GM23248 (cell line): ENCODE results near the gene FOXRED2. TPM values are rescaled to one million over a fixed set of nuclear protein-coding genes. Genes with fewer than 3 reads are reported as not detected.
A peak's percentile ranks its signal among the peaks of the same experiment; 100 is the strongest.

ENCODE experiments used
- DNase-seq: peaks from one replicate; pipeline ENCODE4 v3.0.0-alpha.2; 2015
- H2AFZ ChIP-seq: fragments of 200-600 bp; sonication (generic); 2 replicates; pipeline ENCODE4 v1.6.1; 2016; ENCODE audit warnings: antibody characterized with exemption
- H3F3A ChIP-seq: fragments of 200-600 bp; sonication (generic); 2 replicates; pipeline ENCODE4 v1.6.1; 2016; ENCODE audit warnings: mild to moderate bottlenecking, antibody characterized with exemption, mixed run types; ENCODE audit not compliant: insufficient read depth
- H3K27ac ChIP-seq: fragments of 200-600 bp; sonication (generic); 2 replicates; pipeline ENCODE4 v1.5.1; 2016; ENCODE audit warnings: mild to moderate bottlenecking
- H3K27me3 ChIP-seq: fragments of 200-600 bp; sonication (generic); replicated peaks from 2 replicates; pipeline ENCODE4 v1.6.1; 2016; ENCODE audit warnings: mild to moderate bottlenecking; ENCODE audit not compliant: insufficient read depth
- H3K36me3 ChIP-seq: fragments of 200-600 bp; sonication (generic); 2 replicates; pipeline ENCODE4 v1.6.1; 2016; ENCODE audit warnings: low read depth, mild to moderate bottlenecking
- H3K4me1 ChIP-seq: fragments of 200-600 bp; sonication (generic); 2 replicates; pipeline ENCODE4 v1.6.1; 2016; ENCODE audit warnings: mild to moderate bottlenecking; ENCODE audit not compliant: insufficient read depth
- H3K4me2 ChIP-seq: fragments of 200-600 bp; sonication (generic); one replicate; pipeline ENCODE4 v1.6.1; 2016; ENCODE audit warnings: mild to moderate bottlenecking; ENCODE audit not compliant: unreplicated experiment
- H3K4me3 ChIP-seq: fragments of 200-600 bp; sonication (generic); 2 replicates; pipeline ENCODE4 v1.5.1; 2016; ENCODE audit warnings: mild to moderate bottlenecking
- H3K79me2 ChIP-seq: fragments of 200-600 bp; sonication (generic); 2 replicates; pipeline ENCODE4 v1.6.1; 2016; ENCODE audit warnings: mild to moderate bottlenecking; ENCODE audit not compliant: insufficient read depth
- H3K9ac ChIP-seq: fragments of 200-600 bp; sonication (generic); 2 replicates; pipeline ENCODE4 v1.6.1; 2016; ENCODE audit warnings: mild to moderate bottlenecking
- H3K9me2 ChIP-seq: fragments of 200-600 bp; sonication (generic); 2 replicates; pipeline ENCODE4 v1.6.1; 2016; ENCODE audit warnings: mixed run types, mild to moderate bottlenecking, moderate library complexity; ENCODE audit not compliant: insufficient read depth
- H3K9me3 ChIP-seq: fragments of 200-600 bp; sonication (generic); one replicate; pipeline ENCODE4 v1.6.1; 2017; ENCODE audit warnings: low read depth
- H4K20me1 ChIP-seq: fragments of 200-600 bp; sonication (generic); 2 replicates; pipeline ENCODE4 v1.6.0; 2016; ENCODE audit not compliant: insufficient read depth
- EZH2 ChIP-seq: fragments of 200-600 bp; sonication (generic); IDR thresholded peaks from 2 replicates; pipeline ENCODE4 v1.6.1; 2018; ENCODE audit warnings: antibody characterized with exemption, mild to moderate bottlenecking; ENCODE audit not compliant: insufficient read depth, poor library complexity, severe bottlenecking
- EZH2phosphoT487 ChIP-seq: fragments of 200-600 bp; sonication (generic); IDR thresholded peaks from 2 replicates; pipeline ENCODE4 v1.6.1; 2018; ENCODE audit warnings: antibody characterized with exemption, moderate library complexity, mild to moderate bottlenecking, low read depth; ENCODE audit not compliant: insufficient read depth
- WGBS, 2 experiments: methylation state at CpG; one replicate each; pipeline ENCODE4 v1.1.6; 2015 to 2017; ENCODE audit warnings: low lambda C conversion rate in 2 of 2, low coverage in 1 of 2; ENCODE audit errors: missing lambda C conversion rate in 2 of 2; 5-methylcytosine and 5-hydroxymethylcytosine counted together
- in situ Hi-C: fragments of 300-500 bp; cut with MboI; formaldehyde crosslinking; loops from 2 replicates; pipeline ENCODE4 v1.15.0; 2020
- polyA plus RNA-seq: library from polyadenylated mRNA; unstranded; fragments of >200 nt; fragmentation: Nextera tagmentation; extraction: Ambion mirVana; gene quantifications from 2 replicates; pipeline ENCODE4 v1.2.1, GENCODE V29; 2016
- total RNA-seq: library from RNA; depleted of rRNA; stranded (reverse); fragments of >200 nt; shearing (Covaris generic); gene quantifications from 2 replicates; pipeline ENCODE4 v1.2.3, GENCODE V29; 2014

The FOXRED2 gene
- total and polyA plus RNA-seq, 2 experiments from 2014 or later = 4.2 to 5.0 TPM

GRCh38 chr22:36549033-36549432, 42.2 kb upstream of the FOXRED2 start:
- WGBS, 2 experiments = 65 to 74% methylated on average over 5 of the region's 5 CpGs
- Histone ChIP-seq H3K9me3 (no peaks in the 10 kb centered on the region), H3K9ac (no peak overlapping the region), H3K4me3 (no peak overlapping the region), H3K4me2 (no peak overlapping the region), H3F3A (peaks cover 28% of the 10 kb centered on the region), H3K27ac (no peak overlapping the region), H3K4me1 (peaks cover 21% of the 10 kb centered on the region), H2AFZ (no peak overlapping the region), H3K79me2 (no peaks in the 10 kb centered on the region), H3K27me3 (peaks cover 21% of the 10 kb centered on the region), H3K36me3 (no peaks in the 10 kb centered on the region), H4K20me1 (no peaks in the 10 kb centered on the region), H3K9me2 (no peaks in the 10 kb centered on the region)
- no peak for DNase-seq
- TF ChIP-seq EZH2phosphoT487 (no peak), EZH2 (no peak)
- in situ Hi-C loops = loop anchor here (10.0 kb wide), 1 partner anchor 296 kb away; no protein-coding TSS in a partner anchor

DNA sequence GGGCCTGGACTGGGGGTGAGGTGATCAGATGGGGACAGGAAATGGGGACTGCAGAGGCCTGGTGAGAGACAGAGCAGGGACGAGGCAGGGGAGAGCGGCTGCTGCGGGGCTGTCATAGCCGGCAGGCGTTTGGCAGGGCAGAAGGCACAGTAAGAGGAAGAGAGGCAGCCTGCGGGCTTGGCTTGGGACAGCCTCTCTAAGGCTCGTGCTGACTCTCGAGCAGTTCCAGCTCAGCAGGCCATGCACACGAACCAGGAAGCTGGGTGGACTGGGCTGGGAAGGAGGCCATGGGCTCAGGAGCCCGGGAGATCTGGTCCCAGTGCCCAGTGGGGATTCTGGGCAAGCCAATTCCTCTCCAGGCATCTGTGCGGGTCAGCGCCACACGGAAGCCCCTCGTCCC, 41.8 kb upstream of the FOXRED2 start:
- Histone ChIP-seq H3K9me2 (no peaks in the 10 kb centered on the region), H2AFZ (no peak overlapping the region), H3K9me3 (no peaks in the 10 kb centered on the region), H3K27me3 (peaks cover 21% of the 10 kb centered on the region), H3K9ac (no peak overlapping the region), H3K4me2 (no peak overlapping the region), H3K36me3 (no peaks in the 10 kb centered on the region), H3K4me1 (peaks cover 25% of the 10 kb centered on the region), H3K79me2 (no peaks in the 10 kb centered on the region), H3F3A (peaks cover 32% of the 10 kb centered on the region), H4K20me1 (no peaks in the 10 kb centered on the region), H3K4me3 (no peak overlapping the region), H3K27ac (no peak overlapping the region)
- 52 to 55% methylated on average over 13 to 14 of the region's 14 CpGs for WGBS, 2 experiments
- in situ Hi-C loops = loop anchor here (10.0 kb wide), 1 partner anchor 296 kb away; no protein-coding TSS in a partner anchor
- TF ChIP-seq EZH2 (no peak), EZH2phosphoT487 (no peak)
- DNase-seq = no peak

DNA sequence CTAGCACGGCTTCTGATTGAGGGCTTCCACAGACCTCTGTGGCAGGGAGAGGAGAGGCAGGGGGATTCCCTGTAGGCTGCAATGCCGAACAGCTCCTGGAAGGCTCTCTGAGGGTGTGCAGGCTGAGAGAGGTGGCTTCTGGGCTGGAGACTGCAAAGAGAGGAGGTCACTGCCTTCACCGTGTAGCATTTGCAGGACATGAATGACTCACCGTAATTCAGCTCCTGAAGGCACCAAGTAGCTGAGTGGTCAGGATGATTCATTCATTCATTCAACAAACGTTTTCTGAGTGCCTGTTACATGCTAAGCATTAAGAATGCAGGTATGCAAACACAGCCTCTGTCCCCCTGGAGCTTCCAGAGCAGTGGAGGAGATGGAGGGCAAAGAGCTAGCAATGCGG, 40.1 kb upstream of the FOXRED2 start:
- no peaks in the 10 kb centered on the region for H4K20me1 ChIP-seq
- H3K27ac ChIP-seq = no peak overlapping the region
- peaks cover 16% of the 10 kb centered on the region for H3K27me3 ChIP-seq
- no peaks in the 10 kb centered on the region for H3K36me3 ChIP-seq
- H3K9ac ChIP-seq = no peak overlapping the region
- H2AFZ ChIP-seq = no peak overlapping the region
- H3F3A ChIP-seq = peaks cover 43% of the 10 kb centered on the region
- TF ChIP-seq EZH2 = no peak
- no peak for TF ChIP-seq EZH2phosphoT487
- H3K4me3 ChIP-seq = no peak overlapping the region
- H3K9me3 ChIP-seq = no peaks in the 10 kb centered on the region
- 4 to 6% methylated on average over 6 of the region's 6 CpGs for WGBS, 2 experiments
- H3K9me2 ChIP-seq = no peaks in the 10 kb centered on the region
- DNase-seq = peak; percentile 96
- in situ Hi-C loops = loop anchor here (10.0 kb wide), 1 partner anchor 298 kb away; no protein-coding TSS in a partner anchor
- H3K4me2 ChIP-seq = peak overlapping the region; percentile 41
- peaks cover 32% of the 10 kb centered on the region for H3K4me1 ChIP-seq
- H3K79me2 ChIP-seq = no peaks in the 10 kb centered on the region

- WGBS, 2 experiments = 14 to 17% methylated on average over 20 to 23 of the region's 23 CpGs
- H2AFZ ChIP-seq = no peak overlapping the region
- H3K9me2 ChIP-seq = no peaks in the 10 kb centered on the region
- in situ Hi-C loops = loop anchor here (10.0 kb wide), 1 partner anchor 299 kb away; no protein-coding TSS in a partner anchor
- DNase-seq = peak; percentile 74
- no peak overlapping the region for H3K27ac ChIP-seq
- peaks cover 10% of the 10 kb centered on the region for H3K27me3 ChIP-seq
- TF ChIP-seq EZH2phosphoT487 = no peak
- TF ChIP-seq EZH2 = no peak
- H3K4me2 ChIP-seq = peak overlapping the region; percentile 41
- H4K20me1 ChIP-seq = no peaks in the 10 kb centered on the region
- H3K4me3 ChIP-seq = no peak overlapping the region
- H3K4me1 ChIP-seq = peaks cover 32% of the 10 kb centered on the region
- peaks cover 43% of the 10 kb centered on the region for H3F3A ChIP-seq
- no peaks in the 10 kb centered on the region for H3K79me2 ChIP-seq
- no peaks in the 10 kb centered on the region for H3K9me3 ChIP-seq
- no peaks in the 10 kb centered on the region for H3K36me3 ChIP-seq
- H3K9ac ChIP-seq = no peak overlapping the region
These were observed 39.4 kb upstream of the FOXRED2 start for GRCh38 chr22:36546092-36546804.
